Measurements from ENCODE around the gene BAIAP2L2.

- TF ChIP-seq CTCF (conservative IDR thresholded peaks at IDR 0.05 in 1 of 2, IDR thresholded peaks at IDR 0.05 in 1 of 2; ENCODE audit: low read depth in 1 of 2, low read length in 2 of 2) (no peak), EZH2 (IDR thresholded peaks at IDR 0.05; ENCODE audit: low read length, missing control alignments) (no peak)
Measured at GRCh38 chr22:38042488-38042790, 68.0 kb downstream of the BAIAP2L2 start.

All from fibroblast of lung (primary cell).